NCI-H2227 treated with DMSO at 0.1 percent for 48 hours (cell line): Measurements from ENCODE around the gene BNC2.

Source experiments
- DNase-seq: peaks from one replicate; lab custom pipeline; 2025; lab: John Stamatoyannopoulos, UW

BNC2 gene

DNA sequence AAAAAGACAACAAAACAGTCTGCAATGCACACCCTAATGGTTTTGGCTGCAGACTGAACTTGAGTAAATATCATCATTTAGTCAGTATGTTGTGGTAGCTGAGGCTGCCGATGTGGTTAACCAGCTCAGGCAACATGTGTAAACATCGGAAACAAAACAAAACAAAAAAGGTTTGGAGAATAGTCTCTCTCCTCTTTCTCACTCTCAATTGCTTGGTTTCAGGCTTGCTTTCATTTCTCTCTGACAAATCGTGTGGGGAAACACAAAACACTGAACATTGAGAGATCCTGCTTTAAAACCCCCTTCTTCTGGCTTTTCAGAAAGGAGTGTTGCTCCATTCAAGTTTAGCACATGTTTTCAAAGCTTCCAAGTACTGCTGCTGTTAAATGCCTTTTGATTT is 453.3 kb downstream of the BNC2 start:
- no peak for DNase-seq

DNA sequence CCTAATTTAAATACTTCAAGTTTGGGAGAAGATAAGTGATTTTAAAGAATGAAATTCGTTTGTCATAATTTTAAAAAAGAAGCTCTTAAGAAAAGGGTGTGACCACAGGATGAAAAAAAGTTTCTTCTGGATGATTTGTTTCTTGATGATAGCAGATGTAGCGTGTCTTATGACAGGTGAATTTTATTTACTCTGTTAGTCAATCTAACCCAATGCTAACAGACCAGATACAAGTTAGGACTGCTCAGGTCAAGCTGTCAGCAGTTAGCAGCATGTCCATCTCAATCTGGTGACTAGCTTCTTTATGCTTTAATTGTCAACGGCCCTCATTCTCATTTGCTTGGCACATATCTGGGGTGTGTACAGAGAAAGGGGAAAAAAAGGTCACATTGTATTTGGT is 456.0 kb downstream of the BNC2 start:
- no peak for DNase-seq

DNA sequence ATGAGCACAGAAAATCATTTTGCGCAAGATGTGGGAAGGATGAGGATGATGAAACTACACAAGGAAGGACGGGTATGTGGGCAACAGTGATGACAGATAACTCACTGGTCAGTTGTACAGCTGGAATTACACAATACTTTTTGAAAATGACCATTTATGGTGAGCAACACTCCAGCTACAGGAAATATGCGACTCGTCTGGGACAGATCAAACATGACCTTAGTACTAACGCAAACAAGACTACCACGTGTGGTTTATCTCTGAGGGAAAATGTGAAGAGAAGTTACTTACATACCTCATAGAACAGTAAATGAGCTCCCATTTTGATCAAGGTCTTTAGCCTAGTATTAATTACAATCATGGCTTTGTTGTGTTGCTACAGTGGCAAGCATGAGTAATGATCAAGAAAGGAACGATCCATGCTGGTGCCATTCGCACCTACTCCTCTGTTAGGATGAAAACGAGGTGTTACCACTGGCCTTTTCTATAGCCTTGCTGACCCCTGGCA is 456.9 kb downstream of the BNC2 start:
- no peak for DNase-seq

DNA sequence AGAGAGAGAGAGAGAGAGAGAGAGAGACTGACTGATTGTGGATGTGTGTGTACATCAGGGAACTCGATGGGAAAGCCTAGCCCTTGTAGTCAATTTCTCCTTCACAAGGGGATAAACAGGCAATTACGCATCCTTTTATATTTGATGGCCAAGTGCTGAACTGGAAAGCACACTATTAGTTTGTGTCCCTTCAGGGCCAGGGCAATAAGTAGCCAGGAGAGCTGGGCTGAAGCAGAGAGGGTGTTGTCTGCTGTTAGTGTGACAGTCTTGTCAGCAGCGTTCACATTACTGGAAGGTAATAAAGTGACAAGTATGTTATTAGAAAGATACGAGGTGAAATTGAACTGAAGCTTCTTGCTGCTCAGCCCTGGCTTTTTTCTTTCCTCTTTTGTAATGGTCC is 457.7 kb downstream of the BNC2 start:
- DNase-seq, result peak; percentile 86

DNA sequence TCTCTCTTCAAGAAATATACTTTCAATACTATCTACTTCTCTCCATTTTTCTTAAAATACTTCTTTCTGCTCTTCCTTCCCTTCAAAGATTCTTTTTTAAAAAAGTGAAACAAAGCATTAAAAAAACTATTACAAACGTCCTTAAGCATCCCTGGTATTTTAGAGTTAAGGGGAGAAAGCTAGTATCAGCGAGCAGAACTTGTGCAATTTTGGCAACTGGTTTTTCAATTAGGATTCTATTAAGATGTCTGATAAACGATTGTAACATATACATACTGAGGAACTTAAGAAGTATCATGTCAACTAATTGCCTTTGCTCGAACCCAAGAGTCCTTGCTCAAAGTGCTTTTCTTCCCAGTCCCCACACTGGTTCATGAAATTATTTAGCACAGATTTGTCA is 459.2 kb downstream of the BNC2 start:
- DNase-seq, result no peak

DNA sequence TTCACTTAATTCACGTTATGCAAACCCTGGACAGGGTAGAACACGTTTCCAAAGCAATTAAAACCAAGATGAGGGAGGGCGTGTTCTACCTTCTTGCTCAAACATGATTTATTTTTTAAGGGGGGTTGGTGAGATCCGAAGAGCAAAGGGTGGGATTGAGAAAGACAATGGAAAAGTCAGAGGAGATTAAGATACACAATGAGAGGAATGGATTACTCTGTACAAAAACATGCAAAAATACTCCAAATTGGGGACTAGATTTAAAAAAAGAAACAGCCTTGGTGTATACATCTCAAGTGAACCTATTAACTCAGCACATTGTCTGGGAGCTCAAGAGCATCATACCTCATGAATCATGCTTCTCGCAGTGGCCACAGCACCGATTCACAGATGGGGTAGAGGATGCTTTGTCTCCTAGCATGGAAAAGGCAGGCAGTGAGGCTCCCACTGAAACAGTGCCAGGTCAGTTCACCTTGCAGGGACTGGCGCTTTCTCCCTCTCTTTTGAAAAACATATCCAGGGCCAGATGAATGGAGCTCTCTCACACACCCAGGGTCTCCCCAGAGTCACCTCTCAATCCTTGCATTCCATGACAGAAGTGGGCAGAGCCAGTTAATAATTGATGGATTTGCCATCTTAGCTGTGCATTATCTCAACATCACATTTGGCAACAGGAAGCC is 459.7 kb downstream of the BNC2 start:
- DNase-seq, result no peak

DNA sequence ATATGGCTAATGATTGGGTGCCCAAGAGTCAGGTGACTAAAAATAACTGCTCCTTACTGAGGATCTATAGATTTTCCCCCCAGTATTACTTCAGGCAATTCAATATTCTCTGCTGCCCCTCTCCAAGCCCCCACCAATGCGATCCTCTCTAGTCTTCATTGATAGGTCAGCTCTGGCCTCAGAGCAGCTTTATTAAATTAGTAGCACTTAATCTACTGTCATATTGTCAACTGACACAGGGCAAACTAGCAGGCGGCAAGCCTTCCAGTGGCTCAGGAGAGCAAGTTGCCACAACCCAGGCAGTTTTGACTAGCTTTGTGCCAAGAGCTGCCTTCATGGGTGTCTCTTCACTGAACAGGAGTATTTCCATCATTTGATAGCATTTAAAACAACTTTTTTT is 462.9 kb downstream of the BNC2 start:
- DNase-seq, result no peak

DNA sequence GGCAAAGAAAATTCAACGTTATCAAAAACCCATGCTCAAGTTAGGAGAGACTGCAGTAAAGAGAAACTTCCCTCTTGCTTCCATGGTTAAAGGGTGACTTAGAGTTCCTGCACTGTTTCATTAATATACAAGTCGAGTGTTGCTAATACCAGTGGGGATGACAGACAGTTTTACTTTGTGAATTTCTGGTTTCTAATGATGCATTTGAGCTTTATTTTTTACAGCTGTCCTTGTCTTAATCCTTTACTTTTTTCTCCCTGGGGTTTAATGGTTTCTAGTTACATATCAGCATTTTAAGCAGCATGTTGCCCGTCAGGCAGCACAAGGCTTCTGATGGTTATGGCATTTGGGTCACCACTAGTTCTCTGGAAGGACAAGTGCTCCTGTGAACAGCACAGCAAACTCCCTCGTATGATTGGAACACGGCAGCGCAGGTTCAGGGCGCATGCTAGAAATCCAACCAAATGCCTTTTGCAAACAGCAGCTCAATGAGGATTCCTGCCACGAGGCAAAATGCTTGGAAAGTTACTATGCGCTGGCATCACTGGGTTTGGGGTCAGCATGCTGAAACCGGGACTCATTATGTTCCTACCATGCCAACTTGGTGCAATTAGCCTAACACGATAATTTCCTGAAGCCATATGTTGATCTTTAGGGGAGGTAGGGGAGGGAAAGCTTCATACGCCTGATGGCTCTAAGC is 463.8 kb downstream of the BNC2 start:
- no peak for DNase-seq

DNA sequence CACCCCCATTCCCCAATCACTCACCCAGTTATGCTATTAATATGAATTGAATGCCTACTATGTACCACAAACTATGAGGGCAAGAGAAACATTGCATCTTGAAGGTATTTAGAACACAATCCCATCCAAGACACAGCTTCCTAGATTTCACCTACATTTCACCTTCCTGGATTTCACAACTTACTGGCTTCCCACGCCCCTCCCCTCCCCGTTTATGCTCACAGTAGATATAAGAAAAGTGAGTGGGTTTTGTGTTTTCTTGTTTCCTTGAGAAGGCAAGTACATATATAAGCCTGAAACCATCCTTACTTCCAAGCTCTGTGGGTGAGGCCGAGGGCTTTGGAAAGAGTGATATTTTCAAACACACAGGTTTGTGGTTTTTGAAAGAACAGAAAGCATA is 465.0 kb downstream of the BNC2 start:
- DNase-seq, result no peak

DNA sequence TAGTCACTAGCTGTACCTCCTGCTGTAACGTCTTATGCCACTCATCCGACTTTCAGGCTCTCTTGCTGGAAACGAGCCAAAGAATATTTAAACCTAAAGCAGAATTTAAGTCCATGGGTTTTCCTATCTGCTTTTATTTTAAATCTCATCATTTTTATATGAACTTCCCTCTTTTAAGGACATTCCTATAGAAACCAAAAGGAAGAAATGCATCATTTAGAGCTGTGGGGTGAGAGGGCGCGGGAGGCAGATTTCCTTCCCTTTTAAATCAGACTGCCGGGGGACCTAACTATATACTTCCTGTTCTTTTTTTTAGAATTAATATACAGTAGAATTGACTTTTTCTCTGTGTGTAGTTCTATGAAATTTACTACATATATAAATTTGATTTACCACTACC is 468.8 kb downstream of the BNC2 start:
- DNase-seq, result no peak

DNA sequence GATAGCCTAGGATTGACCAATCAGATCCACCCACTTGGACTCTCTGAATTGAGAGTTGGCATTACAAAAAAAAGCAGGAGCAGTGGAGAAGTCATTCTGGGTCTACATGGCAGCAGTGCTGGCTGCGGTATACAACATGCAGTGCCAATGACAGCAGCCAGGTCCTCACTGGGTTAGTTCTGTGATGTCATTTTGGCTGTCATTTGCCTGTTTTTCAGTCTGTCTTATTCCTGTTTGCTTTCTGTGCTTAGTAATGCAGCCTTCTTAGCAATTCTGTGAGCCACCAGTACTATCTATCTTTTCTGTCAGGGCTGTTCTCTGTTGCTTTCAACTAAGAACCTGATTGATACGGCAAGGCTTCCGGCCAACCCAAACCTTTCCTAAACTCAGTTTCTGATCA is 471.8 kb downstream of the BNC2 start:
- no peak for DNase-seq

DNA sequence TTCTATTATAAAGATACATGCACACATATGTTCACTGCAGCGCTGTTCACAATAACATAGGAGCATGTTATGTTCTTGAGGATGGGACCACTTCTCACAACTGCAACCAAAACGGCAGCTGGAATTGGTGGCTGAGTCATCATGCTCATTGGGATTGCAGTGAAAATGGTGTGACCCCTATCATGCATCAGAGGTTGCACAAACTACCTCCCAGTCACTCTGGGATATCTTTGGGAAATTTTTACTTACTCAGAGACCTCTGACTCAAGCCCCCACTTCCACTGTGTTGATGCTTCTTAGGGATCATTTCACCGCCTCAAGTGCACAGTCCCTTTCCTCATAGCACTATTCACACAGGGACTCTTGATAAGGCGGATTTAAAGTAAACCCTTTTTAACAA is 474.1 kb downstream of the BNC2 start:
- DNase-seq, result no peak

DNA sequence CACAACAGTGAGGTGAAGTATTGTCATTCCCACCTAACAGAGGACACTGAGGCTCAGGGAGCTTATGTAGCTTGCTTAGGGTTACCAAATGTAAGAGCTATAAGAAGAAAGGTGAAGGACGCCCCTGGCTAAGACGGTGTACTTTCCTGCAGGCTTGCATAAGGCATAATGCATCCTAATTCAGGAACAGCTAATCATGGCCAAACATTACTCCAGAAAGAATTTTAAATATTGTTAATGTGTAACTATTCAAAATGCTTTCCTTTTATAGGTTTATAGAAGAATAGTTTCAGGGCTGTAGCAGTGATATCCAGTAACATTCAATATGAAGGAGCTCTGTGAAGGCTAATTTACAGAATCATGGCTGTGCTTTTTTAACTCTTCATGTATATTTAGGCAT is 479.1 kb downstream of the BNC2 start:
- DNase-seq, result no peak

DNA sequence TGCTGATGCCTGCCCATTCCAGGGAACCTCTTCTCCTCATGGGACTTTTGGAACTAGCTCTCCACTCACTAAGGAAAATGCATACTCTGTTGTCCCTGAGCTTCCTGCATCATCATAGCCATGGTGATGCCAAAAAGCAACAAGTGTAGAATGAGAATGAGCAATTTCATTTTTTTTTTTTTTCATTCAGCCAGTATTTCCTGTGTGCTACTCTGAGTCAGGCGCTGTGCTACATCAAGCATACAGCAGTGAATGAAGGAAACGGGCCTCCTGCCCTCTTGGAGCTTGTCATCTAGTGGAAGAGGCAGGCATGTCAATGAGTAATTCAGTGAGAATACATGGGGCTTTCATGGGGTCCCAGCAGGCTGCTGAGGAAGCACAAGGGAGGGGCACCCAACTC is 483.1 kb downstream of the BNC2 start:
- no peak for DNase-seq

DNA sequence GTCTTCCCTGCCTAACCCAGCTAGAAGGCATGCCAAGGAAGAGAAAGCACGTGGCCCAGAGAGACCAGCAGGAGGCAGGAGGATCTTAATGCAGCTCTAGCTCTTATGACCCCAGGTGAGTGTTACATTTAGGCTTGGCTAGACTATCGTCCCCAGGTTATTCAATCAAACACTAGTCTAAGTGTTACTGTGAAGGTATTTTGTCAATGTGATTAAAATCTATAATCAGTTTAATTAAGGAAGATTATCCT is 483.7 kb downstream of the BNC2 start:
- DNase-seq, result no peak

DNA sequence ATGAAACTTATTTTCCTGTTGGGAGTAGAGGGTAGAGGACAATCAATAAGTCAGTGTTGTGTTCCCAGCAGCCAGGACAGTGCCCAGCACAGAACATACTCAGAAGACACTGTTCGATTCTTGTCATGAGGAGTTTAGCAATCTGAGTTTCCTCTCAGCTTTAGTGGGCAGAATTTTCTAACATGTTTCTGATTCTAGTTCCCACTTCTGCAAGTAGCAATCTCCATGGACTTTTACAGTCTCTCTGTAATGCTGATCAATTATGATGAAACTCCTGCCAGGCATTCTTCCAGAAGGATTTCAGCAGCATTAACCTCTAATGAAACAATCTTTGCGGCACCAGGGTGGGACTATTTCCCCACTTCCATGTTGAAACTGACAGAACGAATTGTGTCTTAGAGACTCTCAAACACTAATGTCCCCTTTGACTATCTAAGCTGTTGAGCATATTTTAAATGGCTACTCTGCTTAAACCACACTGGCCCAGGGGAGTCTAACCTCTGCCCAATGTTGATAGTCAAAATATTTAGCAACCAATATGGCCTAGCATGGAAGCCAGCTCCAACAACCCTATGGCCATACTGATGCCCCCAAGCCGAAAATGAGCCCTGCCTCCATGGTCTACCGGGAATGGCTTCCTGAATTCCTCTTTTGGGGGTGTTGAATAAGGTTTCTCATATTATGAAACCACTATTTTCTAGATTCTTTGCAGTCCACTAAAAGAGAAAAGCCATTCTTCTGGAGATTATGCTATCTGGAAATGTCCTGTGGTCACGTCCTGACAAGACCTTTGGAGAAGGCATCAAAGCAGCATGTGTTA is 484.3 kb downstream of the BNC2 start:
- no peak for DNase-seq

DNA sequence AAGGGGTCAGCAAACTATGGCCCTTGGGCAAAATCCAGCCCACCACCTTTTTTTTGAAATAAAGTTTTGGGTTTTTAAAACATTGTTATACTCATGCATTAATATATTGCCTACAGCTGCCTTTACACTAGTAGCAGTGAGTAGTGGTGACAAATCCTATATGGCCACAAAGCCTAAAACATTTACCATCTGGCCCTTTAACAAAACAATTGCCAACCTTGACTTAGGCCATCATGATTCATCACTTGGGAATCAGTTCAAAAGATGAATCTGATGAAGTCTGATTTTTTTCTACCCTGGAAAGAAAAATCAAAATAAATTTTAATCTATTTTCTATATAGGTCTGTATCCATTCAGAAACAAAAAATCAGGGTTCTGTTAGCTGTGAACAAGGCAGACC is 484.9 kb downstream of the BNC2 start:
- no peak for DNase-seq

DNA sequence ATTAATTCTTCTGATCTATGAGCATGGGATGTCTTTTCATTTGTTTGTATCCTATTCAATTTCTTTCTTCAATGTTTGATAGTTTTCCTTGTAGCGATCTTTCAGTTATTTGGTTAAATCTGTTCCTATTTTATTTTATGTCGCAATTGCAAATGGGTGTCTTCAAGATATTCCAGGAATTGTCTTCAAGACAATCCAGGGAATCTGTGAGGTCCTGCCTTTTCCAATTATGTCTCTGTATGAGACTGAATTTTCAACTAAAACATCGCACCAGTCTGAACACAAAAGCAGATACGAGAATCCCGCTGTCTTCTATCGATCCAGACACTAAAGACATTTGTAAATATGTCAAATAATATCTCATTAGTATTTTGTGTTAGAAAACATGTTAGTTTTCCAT is 485.5 kb downstream of the BNC2 start:
- DNase-seq, result no peak

DNA sequence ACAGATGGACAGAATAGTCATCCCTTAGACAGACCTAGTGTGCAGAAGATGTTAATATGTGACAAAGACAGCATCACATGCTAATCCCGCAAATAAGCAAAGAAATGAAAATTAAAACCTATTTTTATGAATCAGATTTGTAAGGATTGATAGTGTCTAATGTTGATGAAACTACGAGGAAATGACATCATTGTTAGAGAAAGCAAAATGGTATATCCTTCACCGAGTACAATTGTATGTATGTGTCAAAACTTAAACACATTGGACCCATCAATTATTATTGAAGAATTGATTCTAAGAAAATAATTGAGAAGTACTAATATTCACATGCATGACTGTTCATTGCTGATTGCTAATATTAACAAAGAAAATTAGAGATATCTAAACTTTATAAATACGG is 493.2 kb downstream of the BNC2 start:
- DNase-seq, result no peak

DNA sequence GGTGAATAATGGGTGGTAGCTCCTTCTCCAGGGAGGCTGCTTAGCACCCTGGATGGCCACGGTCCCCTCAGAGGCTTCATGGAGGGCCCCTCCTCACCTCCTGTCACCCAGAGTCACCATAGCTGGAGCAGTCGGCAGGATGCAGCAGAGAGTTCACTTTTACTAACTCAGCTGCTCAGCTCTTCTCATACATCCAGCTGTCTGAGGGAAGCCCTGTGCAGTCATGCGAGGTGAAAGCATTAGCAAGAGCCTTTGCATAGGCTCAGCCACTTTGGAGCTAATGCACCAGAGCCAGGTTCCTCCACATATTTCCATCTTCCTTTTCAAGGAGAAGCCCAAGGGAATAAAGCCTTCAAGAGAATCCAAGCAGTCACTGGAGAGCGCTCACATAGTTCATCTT is 499.2 kb downstream of the BNC2 start:
- no peak for DNase-seq

DNA sequence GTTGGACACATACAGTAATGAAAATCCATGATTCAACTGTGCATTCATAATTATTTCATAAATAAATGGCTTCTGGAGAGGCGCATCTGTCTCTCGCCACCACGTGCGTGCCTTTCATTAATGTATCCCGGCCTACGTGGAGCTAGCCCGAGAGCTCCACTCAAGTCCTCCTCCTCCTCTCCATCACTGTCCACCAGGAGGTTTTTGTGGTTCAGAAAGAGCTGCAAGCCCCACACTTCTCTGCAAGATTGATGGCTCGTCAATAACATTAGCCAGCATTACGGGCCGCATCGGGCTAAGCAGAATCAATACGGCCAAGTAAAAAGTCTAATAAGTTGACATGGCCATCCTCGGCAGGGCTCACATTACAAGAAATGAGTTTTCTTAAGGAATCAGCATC is 499.8 kb downstream of the BNC2 start:
- no peak for DNase-seq

DNA sequence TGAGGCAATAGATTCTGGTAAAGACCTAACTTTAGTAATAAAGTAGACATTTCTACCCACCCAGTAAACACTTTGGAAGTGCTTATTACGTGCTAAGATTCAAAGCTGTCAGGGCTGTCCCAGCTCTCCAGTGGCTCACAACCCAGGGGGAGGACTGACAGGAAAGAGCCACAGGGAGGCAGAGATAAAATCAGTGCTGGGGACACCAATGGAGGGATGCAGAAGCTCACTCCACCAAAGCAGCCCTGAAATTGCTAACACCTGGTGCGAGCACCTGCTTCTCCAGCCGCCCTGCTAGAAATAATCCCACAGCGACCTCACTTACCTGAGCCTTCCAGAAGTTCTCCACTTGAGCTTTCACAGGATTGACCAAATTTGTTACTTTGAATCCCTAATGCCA is 501.0 kb downstream of the BNC2 start:
- DNase-seq, result no peak
